ENCODE data around the gene BBS5.
"Not testable (repeated sequence)": the region's sequence is repeated elsewhere in the genome, so short reads cannot be mapped to it uniquely, and the experiment has no call there.

Gene BBS5

DNA sequence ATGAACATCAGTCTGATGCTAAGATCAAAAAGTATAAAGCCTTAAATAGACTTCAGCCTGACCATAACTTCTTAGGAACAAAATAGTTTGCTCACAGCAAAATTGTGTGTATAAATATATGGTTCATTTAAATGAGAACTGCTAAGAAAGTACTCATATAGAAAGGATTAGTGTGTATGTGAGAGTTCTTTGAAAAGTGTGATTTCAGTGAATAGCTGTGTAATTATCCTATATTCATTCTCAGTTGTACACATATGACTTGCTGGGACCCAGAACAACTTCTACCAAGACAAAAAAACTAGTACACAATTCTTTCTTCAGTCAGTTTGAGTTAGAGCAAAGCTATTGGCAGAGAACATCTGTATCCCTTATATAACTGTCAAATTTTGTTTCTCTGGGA is 7.2 kb downstream of the BBS5 start:
- DNase-seq, result no peak

DNA sequence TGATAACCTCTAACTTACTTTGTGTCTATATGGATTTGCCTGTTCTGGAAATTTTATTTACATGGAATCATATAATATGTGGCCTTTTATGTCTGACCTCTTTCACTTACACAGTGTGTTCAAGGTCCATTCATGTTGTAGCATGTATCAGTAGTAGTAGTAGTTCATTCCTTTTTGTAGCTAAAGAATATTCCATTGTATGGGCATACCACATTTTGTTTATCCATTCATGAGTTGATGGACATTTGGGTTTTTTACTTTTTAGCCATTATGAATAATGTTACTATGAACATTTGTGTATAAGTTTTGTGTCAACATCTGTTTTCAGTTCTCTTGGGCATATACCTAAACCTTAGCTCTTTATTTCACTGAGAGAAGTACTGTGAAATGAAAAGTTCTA is 11.5 kb downstream of the BBS5 start:
- DNase-seq, result no peak

DNA sequence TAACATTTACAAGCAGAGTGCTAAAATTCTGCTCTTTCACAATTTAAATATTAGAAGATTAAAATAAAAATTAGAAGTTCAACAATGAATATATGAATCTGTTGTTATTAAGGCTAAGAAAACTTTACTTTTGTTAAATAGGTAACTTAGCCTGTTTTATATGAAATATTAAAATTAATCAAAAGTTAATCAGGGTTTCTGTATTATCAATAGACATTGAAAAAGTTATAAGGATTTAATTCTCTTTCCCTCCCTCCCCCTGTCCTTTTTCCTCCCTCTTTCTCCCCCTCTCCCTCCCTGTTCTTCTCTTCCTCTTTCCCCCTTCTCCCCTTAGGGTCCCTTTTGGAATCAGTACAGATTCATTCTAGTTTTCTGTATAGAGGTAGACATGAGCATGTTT is 12.1 kb downstream of the BBS5 start:
- no peak for DNase-seq

DNA sequence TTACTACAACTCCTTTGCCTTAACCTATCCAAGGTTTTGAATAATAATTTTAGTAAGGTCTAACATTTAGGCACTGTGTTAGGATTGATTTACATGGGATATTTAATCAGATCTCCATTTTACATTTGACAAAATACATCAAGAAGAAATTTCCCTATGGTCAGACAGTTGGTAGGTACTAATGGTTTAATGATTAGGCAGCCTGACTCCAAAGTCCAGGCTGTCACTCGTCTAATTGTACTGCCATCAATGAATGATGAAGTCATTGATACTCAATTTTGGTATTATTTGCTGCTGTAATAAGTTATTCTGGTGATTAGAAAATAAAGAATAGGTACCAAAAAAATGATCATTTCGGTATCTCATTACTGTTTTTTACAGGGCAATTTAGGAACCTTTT is 14.1 kb downstream of the BBS5 start:
- no peak for DNase-seq

DNA sequence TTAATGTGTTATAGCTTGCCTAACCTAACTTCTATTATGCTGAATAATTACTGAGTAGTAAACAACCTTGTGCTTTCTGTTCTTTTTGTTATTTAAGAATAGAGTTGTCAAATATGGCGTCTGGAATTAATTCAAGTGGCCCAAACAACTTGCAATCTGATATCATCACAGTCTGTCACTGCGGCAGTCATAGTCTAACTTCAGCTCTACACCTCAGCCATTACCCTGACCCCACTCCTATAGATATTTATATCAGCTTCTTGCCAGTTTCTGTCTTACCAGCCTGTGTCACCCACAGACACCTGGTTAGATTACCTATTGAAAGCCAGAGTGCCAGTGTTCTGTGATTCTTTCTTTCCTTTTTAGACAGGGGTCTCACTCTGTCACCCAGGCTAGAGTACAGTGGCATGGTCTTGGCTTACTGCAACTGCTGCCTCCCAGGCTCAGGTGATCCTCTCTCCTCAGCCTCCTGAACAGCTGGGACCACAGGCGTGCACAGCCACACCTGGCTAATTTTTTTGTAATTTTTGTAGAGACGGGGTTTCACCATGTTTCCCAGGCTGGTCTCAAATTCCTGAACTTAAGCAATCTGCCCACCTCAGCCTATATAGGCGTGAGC is 16.1 kb downstream of the BBS5 start:
- no peak for DNase-seq

DNA sequence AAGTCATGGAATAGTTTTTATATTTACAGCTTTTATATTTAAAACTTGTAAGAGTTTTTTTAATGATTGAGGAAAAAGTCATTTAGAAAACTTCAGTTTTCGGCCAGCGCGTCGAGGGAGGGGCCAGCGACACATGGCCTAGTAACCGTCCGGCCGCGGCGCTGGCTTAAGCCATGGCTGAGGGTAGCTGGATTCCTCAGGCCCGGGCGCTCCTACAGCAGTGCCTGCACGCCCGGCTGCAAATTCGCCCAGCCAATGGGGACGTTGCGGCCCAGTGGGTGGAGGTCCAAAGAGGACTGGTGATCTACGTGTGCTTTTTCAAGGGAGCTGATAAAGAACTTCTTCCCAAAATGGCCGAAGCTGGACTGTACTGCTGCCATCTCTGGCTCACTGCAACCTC is 25.4 kb downstream of the BBS5 start:
- DNase-seq, result no peak

DNA sequence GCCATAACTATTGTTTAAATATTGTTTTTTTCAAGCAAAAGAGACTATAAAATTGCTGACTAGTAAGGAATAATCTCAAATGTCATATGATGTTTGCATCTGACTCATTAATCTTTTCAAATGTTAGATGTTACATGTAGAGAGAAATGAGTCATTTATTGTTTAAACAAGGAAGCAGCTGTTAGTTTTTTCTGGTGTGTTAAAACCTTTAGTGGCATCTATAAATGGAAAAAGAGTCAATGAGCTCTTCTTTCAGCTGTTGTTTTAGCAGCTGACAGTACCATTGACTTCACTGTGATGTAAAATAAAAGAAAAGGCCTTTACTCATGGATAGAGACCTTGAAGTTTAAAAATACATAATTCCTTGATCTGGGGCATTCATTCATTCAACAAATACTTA is 28.4 kb downstream of the BBS5 start:
- DNase-seq, result no peak

DNA sequence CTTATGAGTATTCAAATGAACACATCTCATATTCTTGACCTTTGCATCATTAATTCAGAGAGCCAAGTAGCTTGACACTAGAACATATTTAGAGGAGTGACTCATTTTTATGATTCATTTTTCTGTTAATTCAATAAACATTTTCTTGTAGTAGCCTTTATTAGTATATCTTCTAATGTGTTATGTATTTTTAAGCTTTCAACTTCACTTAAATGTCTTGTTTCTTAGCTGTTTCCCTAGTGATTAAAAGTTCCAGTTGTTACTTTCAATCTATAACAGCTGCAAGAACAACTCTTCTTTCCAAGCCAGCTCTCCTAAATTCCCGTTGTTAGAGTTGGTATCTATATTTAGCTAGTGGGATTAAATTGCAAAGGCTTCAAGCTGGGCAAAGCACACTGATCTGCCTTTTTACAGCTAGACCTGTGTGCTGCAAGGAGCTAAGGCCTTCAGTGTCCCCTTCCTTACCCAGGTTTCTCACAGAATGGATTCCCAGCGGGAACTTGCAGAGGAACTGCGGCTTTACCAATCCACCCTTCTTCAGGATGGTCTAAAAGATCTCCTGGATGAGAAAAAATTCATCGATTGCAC is 30.1 kb downstream of the BBS5 start, which contains the start of gene KLHL41:
Gene KLHL41, plus strand, starts transcription at position 405 of the 588 bp plus-strand sequence. Its CDS starts 77 bp downstream, at position 482.
- no peak for DNase-seq

DNA sequence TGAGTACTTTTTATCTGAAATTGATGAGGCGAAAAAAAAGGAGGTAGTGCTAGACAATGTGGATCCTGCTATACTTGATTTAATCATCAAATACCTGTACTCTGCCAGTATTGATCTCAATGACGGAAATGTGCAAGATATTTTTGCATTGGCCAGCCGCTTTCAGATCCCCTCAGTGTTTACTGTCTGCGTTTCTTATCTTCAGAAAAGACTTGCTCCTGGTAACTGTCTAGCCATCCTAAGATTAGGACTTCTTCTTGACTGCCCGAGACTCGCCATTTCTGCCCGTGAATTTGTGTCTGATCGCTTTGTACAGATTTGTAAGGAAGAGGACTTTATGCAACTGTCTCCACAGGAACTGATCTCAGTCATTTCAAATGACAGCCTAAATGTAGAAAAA is 30.7 kb downstream of the BBS5 start:
- DNase-seq, result no peak

DNA sequence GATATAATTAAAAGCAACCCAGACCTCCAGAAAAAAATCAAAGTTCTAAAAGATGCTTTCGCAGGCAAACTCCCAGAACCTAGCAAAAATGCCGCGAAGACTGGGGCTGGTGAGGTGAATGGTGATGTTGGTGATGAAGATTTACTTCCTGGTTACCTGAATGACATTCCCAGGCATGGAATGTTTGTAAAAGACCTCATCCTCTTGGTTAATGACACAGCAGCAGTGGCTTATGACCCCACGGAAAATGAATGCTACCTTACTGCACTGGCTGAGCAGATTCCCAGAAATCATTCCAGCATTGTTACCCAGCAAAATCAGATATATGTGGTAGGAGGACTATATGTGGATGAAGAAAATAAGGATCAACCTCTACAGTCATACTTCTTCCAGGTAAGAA is 31.2 kb downstream of the BBS5 start:
- DNase-seq, result no peak

DNA sequence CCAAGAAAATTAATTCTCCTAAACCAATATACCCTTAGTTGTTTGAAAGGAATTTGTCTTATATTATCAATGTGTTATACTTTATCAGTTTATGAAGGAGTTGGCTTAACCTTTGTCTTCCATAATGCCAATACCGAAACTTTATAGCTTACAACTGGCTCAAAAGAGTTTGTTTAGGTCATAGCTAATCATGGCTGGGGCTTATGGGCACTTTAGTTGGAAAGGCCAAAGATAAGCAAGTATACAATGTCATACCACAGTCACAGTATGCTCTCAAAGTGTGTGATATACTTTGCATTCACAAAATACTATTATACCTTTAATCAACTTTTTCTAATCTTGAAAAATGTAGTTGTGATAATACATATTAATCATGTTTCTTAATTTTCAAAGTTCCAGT is 32.5 kb downstream of the BBS5 start:
- no peak for DNase-seq

DNA sequence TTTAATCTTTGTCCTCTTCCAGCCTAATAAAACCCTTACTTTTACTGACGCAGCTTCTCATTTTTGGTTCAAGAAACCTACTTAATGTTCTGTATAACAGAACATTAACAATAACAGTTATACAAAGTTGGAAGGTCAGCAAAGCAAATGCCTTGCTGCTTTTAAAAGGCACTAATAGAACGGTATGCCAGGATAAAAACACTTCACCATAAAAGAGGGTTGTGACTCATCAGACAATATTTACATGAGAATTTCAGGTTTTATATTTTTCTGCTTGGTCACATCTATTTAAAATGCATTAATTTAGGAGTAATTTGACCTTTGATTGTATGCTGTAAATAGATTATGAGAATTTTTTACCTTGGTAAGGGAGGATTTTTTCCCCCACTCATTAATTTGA is 33.2 kb downstream of the BBS5 start:
- DNase-seq, result no peak

DNA sequence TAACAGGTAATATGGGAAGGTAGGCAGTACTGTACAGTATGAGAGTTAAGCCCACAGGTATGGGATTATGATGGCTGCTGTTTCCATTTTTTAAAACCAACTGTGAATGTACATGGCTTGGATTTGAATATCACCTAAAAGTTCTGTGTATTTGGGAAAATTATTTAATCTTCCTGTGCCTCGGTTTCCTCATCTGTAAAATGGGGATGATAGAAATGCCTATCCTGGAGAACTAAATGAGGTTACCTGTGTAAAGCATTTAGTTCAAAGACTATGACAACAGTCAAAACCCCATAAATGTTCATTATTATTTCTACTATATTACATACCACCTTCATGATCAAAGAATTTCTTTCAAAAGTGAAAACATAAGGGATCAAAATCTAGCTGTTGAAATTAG is 33.8 kb downstream of the BBS5 start:
- DNase-seq, result no peak

DNA sequence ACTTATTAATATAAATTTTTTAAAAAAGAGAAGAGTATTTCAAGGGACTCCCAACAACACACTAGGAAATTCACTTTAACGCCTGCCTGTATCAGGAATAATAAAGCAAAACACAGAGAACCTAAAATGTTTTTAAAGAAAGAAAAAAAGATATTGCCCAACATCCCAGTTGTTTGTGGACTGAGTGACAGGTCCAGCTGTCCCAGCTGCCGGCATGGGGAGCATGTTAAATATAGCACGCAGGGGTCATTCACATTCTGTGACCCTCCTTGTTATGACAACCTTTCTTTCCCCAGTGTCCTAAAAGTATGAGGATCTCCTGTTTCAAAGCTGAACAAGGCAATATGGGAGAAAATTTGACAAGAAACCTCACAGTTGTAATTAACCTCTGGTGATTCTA is 34.6 kb downstream of the BBS5 start:
- no peak for DNase-seq

DNA sequence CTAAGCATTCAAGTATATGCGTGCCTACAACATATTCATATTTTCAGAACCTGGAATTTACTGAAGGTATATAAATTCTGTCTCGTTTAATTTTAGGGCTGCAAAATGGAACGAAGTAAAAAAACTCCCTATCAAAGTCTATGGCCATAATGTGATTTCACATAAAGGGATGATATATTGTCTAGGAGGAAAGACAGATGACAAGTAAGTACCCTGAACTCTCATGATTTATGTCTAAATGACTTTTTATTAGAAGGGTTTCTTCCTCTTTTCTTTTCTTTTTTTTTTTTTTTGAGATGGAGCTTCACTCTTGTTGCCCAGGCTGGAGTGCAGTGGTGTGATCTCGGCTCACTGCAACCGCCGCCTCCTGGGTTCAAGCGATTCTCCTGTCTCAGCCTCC is 35.5 kb downstream of the BBS5 start:
- DNase-seq, result not testable (repeated sequence)

DNA sequence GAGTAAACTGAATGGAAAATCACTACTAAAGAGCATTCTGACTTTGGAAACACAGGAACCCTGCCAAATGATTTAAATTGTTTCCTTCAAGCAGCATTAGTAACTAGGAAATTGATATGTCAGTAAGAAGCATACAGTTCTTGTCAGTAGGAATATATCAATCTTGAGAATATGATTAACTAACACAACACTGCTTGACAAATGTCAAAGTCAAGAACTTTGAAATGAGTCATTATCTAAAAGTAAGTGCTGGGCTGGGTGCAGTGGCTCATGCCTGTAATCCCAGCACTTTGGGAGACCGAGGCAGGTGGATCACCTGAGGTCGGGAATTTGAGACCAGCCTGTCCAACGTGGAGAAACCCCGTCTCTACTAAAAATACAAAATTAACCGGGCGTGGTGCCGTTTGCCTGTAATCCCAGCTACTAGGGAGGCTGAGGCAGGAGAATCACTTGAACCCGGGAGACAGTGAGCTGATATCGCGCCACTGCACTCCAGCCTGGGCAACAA is 37.2 kb downstream of the BBS5 start:
- not testable (repeated sequence) for DNase-seq

DNA sequence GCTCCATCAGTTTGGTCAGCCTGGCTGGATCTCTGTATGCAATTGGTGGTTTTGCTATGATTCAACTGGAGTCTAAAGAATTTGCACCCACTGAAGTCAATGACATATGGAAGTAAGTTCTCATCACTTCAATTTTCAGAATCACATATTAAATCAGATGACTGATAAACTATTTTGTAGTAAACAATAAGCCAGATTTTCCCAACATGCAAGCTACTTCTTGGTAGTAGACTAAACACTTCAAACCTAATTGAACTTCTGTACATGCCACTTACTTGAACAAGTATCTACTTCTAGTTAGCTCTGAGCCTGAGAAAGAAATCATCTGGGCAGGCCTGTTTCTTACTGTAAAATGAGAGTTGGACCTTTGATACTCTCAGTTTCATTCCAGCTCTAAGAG is 41.6 kb downstream of the BBS5 start:
- no peak for DNase-seq

DNA sequence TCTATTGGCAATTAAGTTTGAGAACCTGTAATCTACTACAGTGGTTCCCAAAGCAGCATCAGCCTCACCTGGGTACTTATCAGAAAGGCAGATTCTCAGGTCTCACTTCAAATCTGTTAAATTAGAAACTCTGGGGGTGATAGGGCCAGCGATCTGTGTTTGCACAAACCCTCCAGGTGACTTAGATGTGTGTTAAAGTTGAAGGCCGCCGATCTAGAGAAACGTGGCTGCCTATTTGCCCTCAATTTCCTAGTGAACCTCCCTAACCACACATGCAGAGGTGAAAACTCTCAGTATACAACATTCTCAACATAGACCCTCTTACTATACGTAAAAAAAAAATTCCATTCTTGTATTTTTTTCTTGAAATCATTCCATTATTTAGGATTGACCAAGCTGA is 44.4 kb downstream of the BBS5 start:
- DNase-seq, result no peak

DNA sequence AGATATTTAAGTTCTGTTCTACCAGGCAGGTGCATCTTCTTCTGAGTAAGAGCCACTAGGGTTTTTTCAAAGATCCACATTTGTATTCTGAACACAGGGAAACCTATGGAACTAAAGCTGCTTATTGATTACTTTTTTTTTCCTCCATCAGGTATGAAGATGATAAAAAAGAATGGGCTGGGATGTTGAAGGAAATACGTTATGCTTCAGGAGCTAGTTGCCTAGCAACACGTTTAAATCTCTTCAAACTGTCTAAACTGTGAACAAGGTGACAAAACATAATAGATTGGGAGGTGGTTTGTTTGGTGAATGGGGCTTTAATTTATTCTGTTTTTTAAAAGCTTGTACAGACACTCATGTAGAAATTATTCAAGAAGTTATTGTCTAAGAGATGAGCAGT is 46.1 kb downstream of the BBS5 start:
- DNase-seq, result no peak

DNA sequence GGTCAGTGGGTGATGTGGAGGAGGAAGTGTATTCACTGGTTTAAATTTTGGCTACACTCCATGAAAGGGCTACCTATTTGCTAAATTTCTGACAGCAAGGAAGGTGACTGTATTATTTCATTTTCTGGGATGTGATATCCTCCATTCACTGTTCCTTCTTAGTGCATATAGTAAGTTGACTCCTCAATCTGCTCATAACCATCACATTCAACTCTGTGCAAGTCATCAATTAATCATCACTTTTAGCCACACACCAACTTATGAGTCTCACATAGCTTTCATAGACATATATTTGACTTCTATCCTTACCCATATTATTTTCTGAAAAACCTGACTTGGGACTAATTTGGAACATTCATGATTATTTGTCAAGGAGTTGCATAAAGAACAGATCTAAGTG is 47.2 kb downstream of the BBS5 start:
- no peak for DNase-seq

DNA sequence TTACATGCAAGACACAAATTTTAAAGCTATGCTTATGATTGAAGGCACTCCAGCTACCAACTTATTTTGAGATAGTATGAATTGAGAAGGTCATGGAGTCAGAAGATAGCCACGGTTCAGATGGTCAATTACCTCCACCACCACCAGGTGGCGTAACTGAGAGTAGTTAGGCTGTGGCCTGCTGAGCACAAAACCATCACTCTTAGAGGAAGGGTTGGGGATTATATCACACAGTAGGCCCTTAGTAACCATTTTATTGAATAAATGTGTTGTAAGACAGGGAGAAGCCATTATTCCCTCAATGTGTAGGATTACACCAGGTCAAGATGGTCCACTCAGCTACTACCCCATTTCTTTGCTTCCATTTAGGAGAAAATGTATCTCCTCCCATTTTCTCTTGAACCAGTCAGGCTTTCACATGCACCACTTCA is 49.0 kb downstream of the BBS5 start:
- peak; percentile 20 to 71 (median 60) for DNase-seq

DNA sequence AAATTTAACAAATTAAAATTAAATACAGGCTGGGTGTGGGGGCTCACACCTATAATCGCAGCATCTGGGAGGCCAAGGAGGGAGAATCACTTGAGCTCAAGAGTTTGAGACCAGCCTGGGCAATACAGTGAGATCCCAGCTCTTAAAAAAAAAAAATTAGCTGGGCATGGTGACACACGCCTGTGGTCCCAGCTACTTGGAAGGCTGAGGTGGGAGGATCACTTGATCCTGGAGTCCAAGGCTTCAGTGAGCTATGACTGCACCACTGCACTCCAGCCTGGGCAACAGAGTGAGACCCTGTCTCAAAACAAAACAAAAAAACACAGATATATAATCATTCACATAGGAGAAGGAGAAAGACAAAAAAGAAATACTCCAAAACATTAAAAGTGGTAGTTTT is 60.2 kb downstream of the BBS5 start:
- DNase-seq, result not testable (repeated sequence)

DNA sequence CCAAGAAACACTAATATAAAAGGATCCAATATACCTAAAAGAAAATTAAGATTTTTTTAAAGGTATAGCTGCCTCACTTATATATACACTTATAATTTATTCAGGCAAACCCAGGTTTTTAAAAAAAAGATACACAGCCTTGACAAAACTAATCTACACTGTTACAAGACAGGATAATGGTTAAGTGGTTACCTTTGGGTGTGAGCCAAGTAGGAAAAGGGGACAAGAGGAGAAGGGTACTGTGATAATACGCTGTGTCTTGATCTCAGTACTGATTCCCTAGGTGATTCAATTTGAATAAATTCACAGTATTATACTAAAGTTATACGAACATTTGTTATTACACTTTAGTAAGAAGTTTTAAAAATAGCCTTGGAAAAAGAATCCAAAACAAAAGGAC is 60.9 kb downstream of the BBS5 start:
- no peak for DNase-seq

DNA sequence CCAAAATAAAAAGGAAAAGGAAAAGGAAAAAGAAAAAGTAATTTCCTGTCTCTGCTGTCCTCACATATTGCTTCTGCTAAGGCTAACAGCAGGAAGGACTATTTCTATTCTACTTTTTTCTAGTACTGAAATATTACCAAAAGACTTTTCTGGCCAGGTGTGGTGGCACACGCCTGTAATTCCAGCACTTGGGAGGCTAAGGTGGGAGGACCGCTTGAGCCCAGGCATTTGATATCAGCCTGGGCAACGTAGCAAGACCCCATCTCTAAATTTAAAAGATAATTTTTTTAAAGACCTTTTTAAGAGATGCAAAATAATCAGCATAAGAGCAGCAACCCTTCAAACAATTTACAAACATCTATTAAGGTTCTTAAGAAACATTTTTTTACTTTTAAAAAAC is 63.1 kb downstream of the BBS5 start:
- no peak for DNase-seq

DNA sequence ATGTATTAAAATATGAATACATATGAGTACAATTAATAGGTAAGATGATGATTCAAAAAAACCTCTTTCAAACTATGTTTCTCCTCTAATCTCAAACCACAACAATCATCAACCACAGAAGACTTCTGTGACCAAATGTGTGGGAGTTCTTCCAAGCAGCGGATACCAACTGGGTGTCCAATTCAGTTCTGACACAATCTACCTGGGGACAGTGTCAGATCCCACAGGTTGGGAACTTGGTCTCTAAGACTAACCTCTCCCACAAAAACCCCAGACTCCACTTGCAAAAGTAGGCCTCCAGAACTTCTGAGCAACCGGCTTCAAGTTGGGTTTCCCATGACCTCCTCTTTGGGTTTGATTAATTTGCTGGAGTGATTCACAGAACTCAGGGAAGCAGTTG is 67.5 kb downstream of the BBS5 start:
- DNase-seq, result no peak

Measured in T-helper 1 cell (primary cell).